SU-DHL-6 (cell line): ENCODE results near the gene TRAPPC2B.

Experiments used
- H2AFZ ChIP-seq: fragments of 200-600 bp; sonication (generic); 2 replicates; pipeline ENCODE4 v1.6.1; 2014; ENCODE audit warnings: low read depth, mild to moderate bottlenecking, moderate library complexity, mixed read lengths, antibody characterized with exemption, low read length; ENCODE audit not compliant: severe bottlenecking
- H3F3A ChIP-seq: fragments of 200-600 bp; shearing (Covaris generic); 2 replicates; pipeline ENCODE4 v1.6.0; 2016; ENCODE audit warnings: antibody characterized with exemption, mild to moderate bottlenecking; ENCODE audit not compliant: insufficient read depth
- H3K27ac ChIP-seq: fragments of 200-600 bp; sonication (generic); 2 replicates; pipeline ENCODE4 v1.5.1; 2016; ENCODE audit warnings: low read depth, mild to moderate bottlenecking, low read length, moderate library complexity, mixed read lengths
- H3K27me3 ChIP-seq: fragments of 200-600 bp; sonication (generic), shearing (Covaris generic); 2 replicates; pipeline ENCODE4 v1.6.0; 2014; ENCODE audit warnings: mild to moderate bottlenecking, low read length
- H3K36me3 ChIP-seq: fragments of 200-600 bp; sonication (generic); 2 replicates; pipeline ENCODE4 v1.6.1; 2014; ENCODE audit warnings: mild to moderate bottlenecking, low read length, mixed read lengths
- H3K4me2 ChIP-seq: fragments of 300-600, 200-600 bp; shearing (Covaris generic), sonication (generic); 2 replicates; pipeline ENCODE4 v1.6.0; 2014; ENCODE audit warnings: low read length, low read depth, mild to moderate bottlenecking; ENCODE audit not compliant: poor library complexity, severe bottlenecking
- H3K4me3 ChIP-seq: fragments of 200-600 bp; sonication (generic); 2 replicates; pipeline ENCODE4 v1.5.1; 2014; ENCODE audit warnings: antibody characterized with exemption, low read length, mild to moderate bottlenecking, mixed read lengths; ENCODE audit not compliant: insufficient read depth, poor library complexity, severe bottlenecking
- H3K79me2 ChIP-seq: fragments of 200-600 bp; sonication (generic); 2 replicates; pipeline ENCODE4 v1.6.1; 2014; ENCODE audit warnings: mild to moderate bottlenecking, low read length, moderate library complexity; ENCODE audit not compliant: insufficient read depth
- H3K9ac ChIP-seq: fragments of 200-600 bp; sonication (generic); 2 replicates; pipeline ENCODE4 v1.7.0; 2014; ENCODE audit warnings: mild to moderate bottlenecking, low read length
- H3K9me2 ChIP-seq: fragments of 200-600 bp; sonication (generic); replicated peaks from 2 replicates; pipeline ENCODE4 v1.6.1; 2014; ENCODE audit warnings: low read length; ENCODE audit not compliant: insufficient read depth
- H3K9me3 ChIP-seq: fragments of 200-600 bp; sonication (generic); 2 replicates; pipeline ENCODE4 v1.6.1; 2014; ENCODE audit warnings: low read length, mixed read lengths; ENCODE audit not compliant: insufficient read depth
- H4K20me1 ChIP-seq: fragments of 200-600 bp; sonication (generic); 2 replicates; pipeline ENCODE4 v1.6.1; 2014; ENCODE audit warnings: low read depth, mild to moderate bottlenecking, antibody characterized with exemption, low read length, moderate library complexity, mixed read lengths
- CTCF ChIP-seq: fragments of 200-600 bp; sonication (generic); IDR thresholded peaks from one replicate; pipeline ENCODE4 v1.5.1; 2017; ENCODE audit warnings: antibody characterized with exemption, mild to moderate bottlenecking, low read length, moderate library complexity; ENCODE audit not compliant: insufficient read depth, poor library complexity, severe bottlenecking
- EZH2phosphoT487 ChIP-seq: fragments of 200-600 bp; sonication (generic), shearing (Covaris generic); conservative IDR thresholded peaks from 2 replicates; pipeline ENCODE4 v1.6.1; 2018; ENCODE audit warnings: mild to moderate bottlenecking, antibody characterized with exemption, low read length, moderate library complexity, mixed read lengths

TRAPPC2B gene

DNA sequence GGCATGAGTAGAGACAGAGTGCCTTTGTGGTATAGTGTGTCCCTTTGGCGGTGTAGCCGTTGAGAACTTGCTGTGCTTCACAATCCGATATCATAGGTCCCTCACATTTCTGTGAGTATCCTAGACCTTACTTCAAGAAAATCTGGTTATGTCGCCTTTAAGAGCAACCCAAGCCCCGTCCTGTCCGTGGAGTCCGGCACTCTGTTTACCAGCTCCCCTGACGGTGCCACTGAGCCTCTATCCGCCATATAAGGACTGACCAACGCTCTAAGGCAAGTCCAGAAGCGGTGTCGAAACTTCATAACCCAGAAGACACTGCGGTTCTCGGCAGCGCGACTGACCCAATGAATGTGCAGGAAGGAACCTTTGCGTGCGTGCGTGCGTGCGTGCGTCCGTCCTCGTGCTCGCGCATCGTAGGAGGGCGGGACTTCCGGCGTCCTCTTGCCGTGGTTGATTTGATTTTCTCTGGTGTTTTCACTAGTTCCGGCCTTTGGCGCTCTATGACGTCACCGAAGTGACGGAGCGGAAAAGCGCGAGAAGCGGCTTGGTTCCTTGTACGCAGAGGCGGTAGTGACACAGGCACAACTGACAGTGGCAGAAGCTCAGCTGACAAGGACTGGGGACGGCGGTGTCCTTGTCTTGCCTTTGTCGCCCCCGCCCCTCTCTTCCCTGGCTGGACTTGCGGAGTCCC is at the start of gene TRAPPC2B, which contains the start of gene ZNF547:
Gene TRAPPC2B (plus strand): TSS at position 555 of the 691 bp plus-strand sequence. CDS start 1,283 bp downstream, outside the sequence.
Gene ZNF547 (plus strand): TSS at position 555 of the 691 bp plus-strand sequence. CDS start 5,005 bp downstream, outside the sequence.
- Histone ChIP-seq H3K79me2 (peaks cover 13% of the 10 kb centered on the region), H3K27ac (peak within 1 kb of the TSS; percentile 18; the same call in 1 of the 2 replicates)

DNA sequence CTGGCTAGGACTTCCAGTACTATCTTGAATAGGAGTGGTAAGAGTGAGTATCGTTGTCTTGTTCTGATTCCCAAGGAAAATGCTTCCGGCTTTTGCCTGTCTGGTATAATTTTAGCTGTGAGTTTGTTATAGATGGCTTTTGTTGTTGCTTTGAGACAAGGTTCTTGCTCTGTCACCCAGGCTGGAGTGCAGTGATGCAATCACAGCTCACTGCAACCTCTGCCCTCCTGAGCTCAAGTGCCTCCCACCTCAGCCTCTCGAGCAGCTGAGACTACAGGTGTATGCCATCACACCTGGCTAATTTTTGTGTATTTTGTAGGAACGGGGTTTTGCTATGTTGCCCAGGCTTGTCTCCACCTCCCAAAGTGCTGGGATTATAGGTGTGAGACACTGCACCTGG is 49.2 kb upstream of the TRAPPC2B start:
- Histone ChIP-seq H3K4me2 (no peak overlapping the region), H4K20me1 (no peaks in the 10 kb centered on the region), H3K4me3 (no peak overlapping the region), H3K79me2 (no peaks in the 10 kb centered on the region), H2AFZ (no peak overlapping the region), H3K9me2 (no peaks in the 10 kb centered on the region), H3K9me3 (no peaks in the 10 kb centered on the region), H3K27ac (no peak overlapping the region), H3K27me3 (no peaks in the 10 kb centered on the region), H3K36me3 (no peaks in the 10 kb centered on the region), H3K9ac (no peak overlapping the region), H3F3A (no peaks in the 10 kb centered on the region)
- TF ChIP-seq CTCF, result no peak
- no peak for TF ChIP-seq EZH2phosphoT487

More for the DNA sequence above, at the start of gene TRAPPC2B, which contains the start of gene ZNF547:
- H4K20me1 ChIP-seq, result no peaks in the 10 kb centered on the region
- H3K9me3 ChIP-seq, result no peaks in the 10 kb centered on the region
- H3K9ac ChIP-seq, result peak within 1 kb of the TSS; percentile 75
- H3K4me2 ChIP-seq, result peak within 1 kb of the TSS; percentile 96
- H3K36me3 ChIP-seq, result no peaks in the 10 kb centered on the region
- peak within 1 kb of the TSS; percentile 94 for H3K4me3 ChIP-seq
- H3F3A ChIP-seq, result no peaks in the 10 kb centered on the region
- TF ChIP-seq CTCF (no peak), EZH2phosphoT487 (no peak)
- H2AFZ ChIP-seq, result peak within 1 kb of the TSS; percentile 69
- H3K27me3 ChIP-seq, result no peaks in the 10 kb centered on the region
- no peaks in the 10 kb centered on the region for H3K9me2 ChIP-seq

- H3K4me2 ChIP-seq, result no peak overlapping the region
- no peak overlapping the region for H2AFZ ChIP-seq
Measured at GRCh38 chr19:57317503-57317902, 45.8 kb upstream of the TRAPPC2B start.

More at GRCh38 chr19:57317503-57317902, 45.8 kb upstream of the TRAPPC2B start:
- no peak overlapping the region for H3K9ac ChIP-seq
- H3F3A ChIP-seq, result no peaks in the 10 kb centered on the region
- no peaks in the 10 kb centered on the region for H4K20me1 ChIP-seq
- H3K9me3 ChIP-seq, result no peaks in the 10 kb centered on the region
- no peaks in the 10 kb centered on the region for H3K27me3 ChIP-seq
- H3K27ac ChIP-seq, result no peak overlapping the region
- H3K4me3 ChIP-seq, result no peak overlapping the region
- H3K36me3 ChIP-seq, result no peaks in the 10 kb centered on the region
- peaks cover 21% of the 10 kb centered on the region for H3K79me2 ChIP-seq
- H3K9me2 ChIP-seq, result no peaks in the 10 kb centered on the region
- no peak for TF ChIP-seq EZH2phosphoT487
- no peak for TF ChIP-seq CTCF
